CD1c-positive myeloid dendritic cell (primary cell): ENCODE results near the gene SCMH1.

Experiments
- DNase-seq: peaks from one replicate; pipeline ENCODE4 v3.0.0-alpha.2; 2016; ENCODE audit errors: extremely low spot score

The SCMH1 gene

GRCh38 chr1:41098730-41099460 is 143.2 kb downstream of the SCMH1 start:
- DNase-seq = no peak

GRCh38 chr1:41097105-41097504 is 145.0 kb downstream of the SCMH1 start:
- no peak for DNase-seq

- DNase-seq = no peak
Measured at GRCh38 chr1:41093826-41094225, 148.3 kb downstream of the SCMH1 start.

GRCh38 chr1:41086921-41087320 is 155.2 kb downstream of the SCMH1 start:
- no peak for DNase-seq

- DNase-seq = no peak
Measured at GRCh38 chr1:41078616-41079015, 163.5 kb downstream of the SCMH1 start.

- DNase-seq = no peak
Measured at GRCh38 chr1:41078193-41078592, 163.9 kb downstream of the SCMH1 start.

- no peak for DNase-seq
Measured at GRCh38 chr1:41073971-41074370, 168.1 kb downstream of the SCMH1 start.

GRCh38 chr1:41072051-41072450 is 170.1 kb downstream of the SCMH1 start:
- DNase-seq = no peak

- DNase-seq = no peak
Measured at GRCh38 chr1:41056907-41057306, 185.2 kb downstream of the SCMH1 start.

- DNase-seq = peak; percentile 39
Measured at GRCh38 chr1:41053316-41053715, 188.8 kb downstream of the SCMH1 start.

- no peak for DNase-seq
Measured at GRCh38 chr1:41051022-41051421, 191.1 kb downstream of the SCMH1 start.

- DNase-seq = no peak
Measured at GRCh38 chr1:41048540-41048939, 193.6 kb downstream of the SCMH1 start.

- DNase-seq = no peak
Measured at GRCh38 chr1:41046347-41046775, 195.7 kb downstream of the SCMH1 start.

GRCh38 chr1:41045740-41046139 is 196.4 kb downstream of the SCMH1 start:
- DNase-seq = no peak

- DNase-seq = no peak
Measured at GRCh38 chr1:41044187-41044586, 197.9 kb downstream of the SCMH1 start.

GRCh38 chr1:41041614-41042270 is 200.4 kb downstream of the SCMH1 start:
- DNase-seq = peak; percentile 43

GRCh38 chr1:41038110-41038509 is 204.0 kb downstream of the SCMH1 start:
- no peak for DNase-seq

- no peak for DNase-seq
Measured at GRCh38 chr1:41037116-41037903, 204.8 kb downstream of the SCMH1 start.

GRCh38 chr1:41033272-41033671 is 208.8 kb downstream of the SCMH1 start:
- no peak for DNase-seq

- DNase-seq = no peak
Measured at GRCh38 chr1:41032147-41032546, 210.0 kb downstream of the SCMH1 start.

- no peak for DNase-seq
Measured at GRCh38 chr1:41030872-41031616, 211.1 kb downstream of the SCMH1 start.
